ENCODE results near the gene REEP6. TPM values are rescaled to one million over a fixed set of nuclear protein-coding genes. Genes with fewer than 3 reads are reported as not detected.
"Not testable (repeated sequence)": the region's sequence is repeated elsewhere in the genome, so short reads cannot be mapped to it uniquely, and the experiment has no call there.

REEP6 gene
- polyA plus RNA-seq, 6 donors from 2014 or later = 0.72 to 1.4 (median 0.90) TPM

- H3K9me3 Mint-ChIP-seq = no peaks in the 10 kb centered on the region
- H3K27ac Mint-ChIP-seq = no peak overlapping the region
- DNase-seq (no peak), ATAC-seq (ENCODE audit: low read depth in 2 of 2) (no peak)
- H3K4me1 Mint-ChIP-seq = peaks cover 6 to 16% (median 11%) of the 10 kb centered on the region in 3 donors
- peaks cover 0 to 27% (median 4%) of the 10 kb centered on the region in 3 donors for H3K27me3 Mint-ChIP-seq
- H3K36me3 Mint-ChIP-seq = no peaks in the 10 kb centered on the region
- no peak overlapping the region for H3K4me3 Mint-ChIP-seq
Observed at GRCh38 chr19:1494115-1494815, 3.3 kb downstream of the REEP6 start.

- no peak overlapping the region for H3K27ac Mint-ChIP-seq
- no peaks in the 10 kb centered on the region for H3K36me3 Mint-ChIP-seq
- DNase-seq (no peak), ATAC-seq (ENCODE audit: low read depth in 2 of 2) (no peak)
- H3K4me1 Mint-ChIP-seq = peaks cover 6 to 13% (median 8%) of the 10 kb centered on the region in 3 donors
- no peaks in the 10 kb centered on the region for H3K9me3 Mint-ChIP-seq
- H3K4me3 Mint-ChIP-seq = no peak overlapping the region
- peaks cover 0 to 27% (median 4%) of the 10 kb centered on the region in 3 donors for H3K27me3 Mint-ChIP-seq
Observed at GRCh38 chr19:1495051-1495798, 4.2 kb downstream of the REEP6 start.

- Mint-ChIP-seq H3K4me1 (peaks cover 0 to 8% (median 5%) of the 10 kb centered on the region in 3 donors), H3K4me3 (no peak overlapping the region), H3K27me3 (peaks cover 0 to 24% (median 4%) of the 10 kb centered on the region in 3 donors), H3K27ac (no peak overlapping the region), H3K9me3 (no peaks in the 10 kb centered on the region), H3K36me3 (no peaks in the 10 kb centered on the region)
- ATAC-seq (ENCODE audit: low read depth in 2 of 2) (no peak), DNase-seq (no peak)
Observed at GRCh38 chr19:1495799-1496713, 5.1 kb downstream of the REEP6 start.

- Mint-ChIP-seq H3K27ac (peak overlapping the region in 1 of 6 donors; percentile 37), H3K27me3 (peaks cover 0 to 26% (median 4%) of the 10 kb centered on the region in 3 donors), H3K9me3 (no peaks in the 10 kb centered on the region), H3K4me1 (peaks cover 0 to 4% (median 4%) of the 10 kb centered on the region in 3 donors), H3K36me3 (no peaks in the 10 kb centered on the region), H3K4me3 (no peak overlapping the region)
- DNase-seq (no peak), ATAC-seq (ENCODE audit: low read depth in 2 of 2) (no peak)
Observed at GRCh38 chr19:1496714-1497577, 6.0 kb downstream of the REEP6 start.

GRCh38 chr19:1497578-1498235 lies 6.7 kb downstream of the REEP6 start:
- DNase-seq (no peak), ATAC-seq (ENCODE audit: low read depth in 2 of 2) (no peak)
- Mint-ChIP-seq H3K36me3 (no peaks in the 10 kb centered on the region), H3K27ac (no peak overlapping the region), H3K4me1 (peaks cover 0 to 4% (median 3%) of the 10 kb centered on the region in 3 donors), H3K9me3 (peaks cover 0 to 2% (median 0%) of the 10 kb centered on the region in 7 donors), H3K27me3 (peaks cover 0 to 30% (median 4%) of the 10 kb centered on the region in 3 donors), H3K4me3 (no peak overlapping the region)

- not testable (repeated sequence) for H3K27ac Mint-ChIP-seq; ATAC-seq (ENCODE audit: low read depth in 2 of 2); H3K4me1 Mint-ChIP-seq; H3K4me3 Mint-ChIP-seq; DNase-seq; H3K9me3 Mint-ChIP-seq; H3K36me3 Mint-ChIP-seq
- H3K27me3 Mint-ChIP-seq = peaks cover 0 to 41% (median 5%) of the 10 kb centered on the region in 3 donors
Observed at GRCh38 chr19:1499231-1499630, 8.2 kb downstream of the REEP6 start.

GRCh38 chr19:1501200-1501595 lies 10.2 kb downstream of the REEP6 start:
- ATAC-seq (ENCODE audit: low read depth in 2 of 2) (no peak), DNase-seq (no peak)
- H3K27ac Mint-ChIP-seq = no peak overlapping the region

GRCh38 chr19:1502433-1503088 lies 11.6 kb downstream of the REEP6 start:
- peak overlapping the region in 1 of 8 donors; percentile 36 for H3K4me3 Mint-ChIP-seq
- DNase-seq (no peak), ATAC-seq (ENCODE audit: low read depth in 2 of 2) (no peak)
- peaks cover 5 to 18% (median 6%) of the 10 kb centered on the region in 3 donors for H3K4me1 Mint-ChIP-seq
- no peak overlapping the region for H3K27ac Mint-ChIP-seq
- peaks cover 0 to 2% of the 10 kb centered on the region in 2 donors for H3K36me3 Mint-ChIP-seq
- peaks cover 14 to 57% (median 16%) of the 10 kb centered on the region in 3 donors for H3K27me3 Mint-ChIP-seq
- H3K9me3 Mint-ChIP-seq = peaks cover 0 to 11% (median 2%) of the 10 kb centered on the region in 7 donors

More at GRCh38 chr19:1501200-1501595, 10.2 kb downstream of the REEP6 start:
- H3K27me3 Mint-ChIP-seq = peaks cover 10 to 57% (median 17%) of the 10 kb centered on the region in 3 donors
- peaks cover 0 to 10% (median 2%) of the 10 kb centered on the region in 7 donors for H3K9me3 Mint-ChIP-seq
- H3K4me3 Mint-ChIP-seq = no peak overlapping the region
- H3K4me1 Mint-ChIP-seq = peaks cover 0 to 11% (median 5%) of the 10 kb centered on the region in 3 donors
- no peaks in the 10 kb centered on the region for H3K36me3 Mint-ChIP-seq

GRCh38 chr19:1503089-1503924 lies 12.3 kb downstream of the REEP6 start:
- H3K4me1 Mint-ChIP-seq = peaks cover 10 to 22% (median 11%) of the 10 kb centered on the region in 3 donors
- peak; percentile 32 for DNase-seq
- H3K4me3 Mint-ChIP-seq = peak overlapping the region in 1 of 8 donors; percentile 63
- peaks cover 0 to 7% of the 10 kb centered on the region in 2 donors for H3K36me3 Mint-ChIP-seq
- peaks cover 18 to 59% (median 22%) of the 10 kb centered on the region in 3 donors for H3K27me3 Mint-ChIP-seq
- ATAC-seq (ENCODE audit: low read depth in 2 of 2) = peak; percentile 11 to 22
- H3K27ac Mint-ChIP-seq = peak overlapping the region in 1 of 6 donors; percentile 60
- H3K9me3 Mint-ChIP-seq = peaks cover 0 to 15% (median 4%) of the 10 kb centered on the region in 7 donors

- Mint-ChIP-seq H3K36me3 (peaks cover 0 to 7% of the 10 kb centered on the region in 2 donors), H3K9me3 (peaks cover 0 to 15% (median 9%) of the 10 kb centered on the region in 7 donors), H3K4me1 (peaks cover 10 to 24% (median 11%) of the 10 kb centered on the region in 3 donors), H3K4me3 (peak overlapping the region in 2 of 8 donors; percentile 36 to 63), H3K27me3 (peaks cover 18 to 67% (median 22%) of the 10 kb centered on the region in 3 donors), H3K27ac (peak overlapping the region in 1 of 6 donors; percentile 30)
- no peak for DNase-seq
- ATAC-seq (ENCODE audit: low read depth in 2 of 2) = no peak
Observed at GRCh38 chr19:1503925-1504773, 13.2 kb downstream of the REEP6 start.

Data from naive B cell (primary cell).